CD8-positive, alpha-beta memory T cell (primary cell): ENCODE measurements around the gene CSE1L. TPM values are rescaled to one million over a fixed set of nuclear protein-coding genes. Genes with fewer than 3 reads are reported as not detected.
"Not testable (repeated sequence)": the region's sequence is repeated elsewhere in the genome, so short reads cannot be mapped to it uniquely, and the experiment has no call there.

ENCODE experiments used
- CTCF ChIA-PET: fragments of 350-600 bp; sonication (Branson Sonifier 250); formaldehyde crosslinking; loops from one replicate; lab custom pipeline; 2021; ENCODE audit warnings: antibody characterized with exemption; lab: Charles Lee
- POLR2A ChIA-PET: fragments of 350-600 bp; sonication (Branson Sonifier 250); formaldehyde crosslinking; loops from one replicate; lab custom pipeline; 2021; ENCODE audit warnings: antibody characterized with exemption; lab: Charles Lee
- DNase-seq, 5 donors: peaks; one replicate each; pipeline versions ENCODE4 v3.0.0 to v3.0.0-alpha.2; 2020 to 2022; ENCODE audit warnings: mixed read lengths in 1 of 5
- H3K27ac ChIP-seq: one replicate; pipeline ENCODE4 v1.7.0; 2013; ENCODE audit warnings: low read depth, mild to moderate bottlenecking, low read length, moderate library complexity
- H3K27me3 ChIP-seq: 2 replicates; pipeline ENCODE4 v1.7.0; 2013; ENCODE audit warnings: low read length, mild to moderate bottlenecking; ENCODE audit not compliant: insufficient read depth, poor library complexity, severe bottlenecking
- H3K36me3 ChIP-seq: 2 replicates; pipeline ENCODE4 v1.7.0; 2013; ENCODE audit warnings: mild to moderate bottlenecking, low read length, moderate library complexity; ENCODE audit not compliant: insufficient read depth
- H3K4me1 ChIP-seq: 2 replicates; pipeline ENCODE4 v1.7.0; 2013; ENCODE audit warnings: mild to moderate bottlenecking, low read length, moderate library complexity; ENCODE audit not compliant: insufficient read depth
- H3K4me3 ChIP-seq: 2 replicates; pipeline ENCODE4 v1.7.0; 2013; ENCODE audit warnings: mild to moderate bottlenecking, low read length
- H3K9me3 ChIP-seq: 2 replicates; pipeline ENCODE4 v1.7.0; 2013; ENCODE audit warnings: mild to moderate bottlenecking, low read length
- H3K27ac Mint-ChIP-seq, 8 donors: one replicate each; pipeline ENCODE4 v1.8.0; 2020 to 2021; ENCODE audit warnings: mixed read lengths in 8 of 8, mild to moderate bottlenecking in 6 of 8, inconsistent platforms in 3 of 8, moderate library complexity in 3 of 8
- H3K27me3 Mint-ChIP-seq, 2 donors: one replicate each; pipeline ENCODE4 v1.8.0; 2020 to 2021; ENCODE audit warnings: mixed read lengths in 2 of 2, mild to moderate bottlenecking in 1 of 2, moderate library complexity in 1 of 2
- H3K36me3 Mint-ChIP-seq, 3 donors: one replicate each; pipeline ENCODE4 v1.8.0; 2020 to 2021; ENCODE audit warnings: mixed read lengths in 3 of 3, inconsistent platforms in 1 of 3, mild to moderate bottlenecking in 1 of 3
- H3K4me1 Mint-ChIP-seq, 3 donors: one replicate each; pipeline ENCODE4 v1.8.0; 2020 to 2021; ENCODE audit warnings: mixed read lengths in 3 of 3, inconsistent platforms in 1 of 3, mild to moderate bottlenecking in 1 of 3
- H3K4me3 Mint-ChIP-seq, 7 donors: one replicate each; pipeline ENCODE4 v1.8.0; 2020 to 2021; ENCODE audit warnings: mixed read lengths in 7 of 7, mild to moderate bottlenecking in 6 of 7, moderate library complexity in 4 of 7, inconsistent platforms in 2 of 7
- H3K9me3 Mint-ChIP-seq, 5 donors: one replicate each; pipeline ENCODE4 v1.8.0; 2020 to 2022; ENCODE audit warnings: mixed read lengths in 5 of 5, mild to moderate bottlenecking in 3 of 5, moderate library complexity in 2 of 5, inconsistent platforms in 1 of 5
- polyA plus RNA-seq: library from polyadenylated mRNA; unstranded; fragments of 300-500 nt; fragmentation: Illumina TruSeq; gene quantifications from one replicate; pipeline ENCODE4 v1.2.3, GENCODE V29; 2021
- total RNA-seq, 2 experiments: library from RNA; stranded (reverse); gene quantifications; one replicate each; pipeline ENCODE4 v1.2.3, GENCODE V29; 2021

Gene CSE1L
- total and polyA plus RNA-seq, 3 experiments from 2014 or later, result 27.6 to 161 (median 158) TPM

DNA sequence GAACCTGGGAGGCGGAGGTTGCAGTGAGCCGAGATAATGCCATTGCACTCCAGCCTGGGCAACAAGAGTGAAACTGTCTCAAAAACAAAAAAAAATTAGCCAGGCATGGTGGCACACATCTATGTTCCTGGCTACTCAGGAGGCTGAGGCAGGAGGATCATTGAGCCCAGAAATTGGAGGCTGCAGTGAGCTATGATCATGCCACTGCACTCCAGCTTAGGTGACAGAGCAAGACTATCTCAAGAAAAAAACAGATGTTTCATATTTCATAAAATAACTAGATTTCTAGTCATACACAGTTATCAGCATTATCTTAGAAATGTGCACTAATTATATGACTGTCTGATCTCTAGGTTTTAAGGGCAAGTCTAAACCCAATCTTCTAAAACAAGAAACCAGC, 17.9 kb upstream of the CSE1L start:
- POLR2A ChIA-PET, H3K27ac Mint-ChIP-seq, H3K4me3 Mint-ChIP-seq, H3K27me3 Mint-ChIP-seq, H3K4me3 ChIP-seq, H3K4me1 ChIP-seq, H3K9me3 Mint-ChIP-seq, H3K4me1 Mint-ChIP-seq, H3K27ac ChIP-seq, H3K9me3 ChIP-seq, H3K27me3 ChIP-seq, DNase-seq: not testable (repeated sequence)
- CTCF ChIA-PET, result interaction anchor here (1.9 kb wide), 1 partner anchor 10 kb away, joined by 5 read pairs; no protein-coding TSS in a partner anchor
- peaks cover 33% of the 10 kb centered on the region for H3K36me3 ChIP-seq
- H3K36me3 Mint-ChIP-seq, result peaks cover 4 to 68% (median 16%) of the 10 kb centered on the region in 3 donors

DNA sequence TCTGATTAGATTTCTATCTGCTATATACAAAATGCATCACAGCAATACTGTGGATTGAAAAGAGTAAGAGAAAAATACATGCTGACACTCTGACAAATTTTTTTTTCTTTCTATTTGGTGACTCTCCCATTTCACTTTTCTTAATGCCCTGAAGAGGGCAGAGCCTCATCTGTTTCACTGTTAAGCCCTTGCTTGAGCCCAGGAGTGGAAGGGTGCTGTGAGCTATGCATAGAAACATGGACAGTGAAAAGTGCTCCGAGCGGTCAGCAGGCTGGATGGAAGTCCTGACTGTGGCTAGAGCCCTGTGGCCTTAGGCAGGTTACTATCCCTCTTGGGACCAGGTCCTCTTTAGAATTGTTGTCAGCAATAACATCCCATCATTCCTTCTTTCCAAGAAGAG, 17.4 kb upstream of the CSE1L start:
- H3K9me3 ChIP-seq, result no peaks in the 10 kb centered on the region
- H3K27ac ChIP-seq, result no peak overlapping the region
- peak overlapping the region in 1 of 8 donors; percentile 19 for H3K27ac Mint-ChIP-seq
- H3K36me3 Mint-ChIP-seq, result peaks cover 4 to 71% (median 18%) of the 10 kb centered on the region in 3 donors
- no peaks in the 10 kb centered on the region for H3K4me1 ChIP-seq
- no peaks in the 10 kb centered on the region for H3K27me3 ChIP-seq
- H3K27me3 Mint-ChIP-seq, result no peaks in the 10 kb centered on the region
- no peak overlapping the region for H3K4me3 Mint-ChIP-seq
- peaks cover 33% of the 10 kb centered on the region for H3K36me3 ChIP-seq
- no peak for DNase-seq
- no peaks in the 10 kb centered on the region for H3K4me1 Mint-ChIP-seq
- CTCF ChIA-PET, result interaction anchor here (0.7 to 1.4 kb wide), 2 partner anchors 17 to 189 kb away, joined by 3 read pairs; partner anchors contain the start of gene CSE1L
- H3K9me3 Mint-ChIP-seq, result no peaks in the 10 kb centered on the region
- POLR2A ChIA-PET, result no interaction called here
- H3K4me3 ChIP-seq, result no peak overlapping the region

DNA sequence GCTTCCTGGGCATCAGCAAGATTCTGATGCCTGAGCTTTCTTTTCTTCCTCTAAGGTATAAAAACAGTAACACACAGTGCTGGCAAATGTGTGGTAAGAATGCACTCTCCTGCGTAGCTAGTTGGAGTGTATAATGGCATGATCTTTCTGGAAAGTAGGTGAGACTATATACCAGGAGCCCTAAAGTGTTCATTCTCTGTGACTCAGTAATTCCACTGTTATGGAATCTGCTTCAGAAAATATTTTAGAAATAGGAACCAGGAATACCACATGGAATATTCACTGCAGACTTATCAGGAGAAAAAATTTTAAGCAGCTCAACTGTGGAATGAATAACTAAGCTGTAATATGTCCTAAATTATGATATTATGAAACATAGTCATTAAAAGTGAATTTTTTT, 16.9 kb upstream of the CSE1L start:
- POLR2A ChIA-PET, result no interaction called here
- H3K4me1 ChIP-seq, result no peaks in the 10 kb centered on the region
- Mint-ChIP-seq H3K27ac (no peak overlapping the region), H3K36me3 (peaks cover 4 to 72% (median 18%) of the 10 kb centered on the region in 3 donors), H3K9me3 (no peaks in the 10 kb centered on the region), H3K4me1 (no peaks in the 10 kb centered on the region), H3K27me3 (no peaks in the 10 kb centered on the region), H3K4me3 (no peak overlapping the region)
- H3K4me3 ChIP-seq, result no peak overlapping the region
- no peak overlapping the region for H3K27ac ChIP-seq
- H3K9me3 ChIP-seq, result no peaks in the 10 kb centered on the region
- H3K36me3 ChIP-seq, result peaks cover 33% of the 10 kb centered on the region
- DNase-seq, result no peak
- no peaks in the 10 kb centered on the region for H3K27me3 ChIP-seq
- CTCF ChIA-PET, result interaction anchor here (0.7 to 1.4 kb wide), 2 partner anchors 17 to 188 kb away, joined by 3 read pairs; partner anchors contain the start of gene CSE1L

DNA sequence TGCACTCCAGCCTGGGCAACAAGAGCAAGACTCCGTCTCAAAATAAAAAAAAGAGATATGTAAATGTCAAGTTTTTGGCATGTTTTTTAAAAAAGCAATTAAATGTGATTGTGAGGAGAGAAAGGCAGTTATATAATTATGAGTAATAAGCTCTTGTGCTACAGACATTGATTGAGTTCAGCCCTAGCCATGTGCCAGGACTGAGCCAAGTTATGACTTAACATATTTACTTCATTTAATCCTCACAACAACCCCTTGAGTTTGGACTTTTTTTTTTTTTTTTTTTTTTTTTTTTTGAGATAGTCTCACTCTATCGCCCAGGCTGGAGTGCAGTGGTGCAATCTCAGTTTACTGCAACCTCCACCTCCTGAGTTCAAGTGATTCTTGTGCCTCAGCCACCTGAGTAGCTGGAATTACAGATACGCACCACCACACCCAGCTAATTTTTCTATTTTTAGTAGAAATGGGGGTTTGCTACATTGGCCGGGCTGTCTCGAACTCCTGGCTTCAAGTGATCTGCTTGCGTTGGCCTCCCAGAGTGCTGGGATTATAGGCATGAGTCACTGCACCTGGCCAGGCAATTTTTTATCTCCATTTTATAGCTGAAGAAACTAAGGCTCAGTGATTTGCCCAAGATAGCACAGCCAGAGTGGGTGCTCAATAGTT, 15.0 kb upstream of the CSE1L start:
- Mint-ChIP-seq H3K4me3 (no peak overlapping the region), H3K36me3 (peaks cover 4 to 71% (median 14%) of the 10 kb centered on the region in 3 donors), H3K9me3 (no peaks in the 10 kb centered on the region), H3K27ac (no peak overlapping the region), H3K27me3 (no peaks in the 10 kb centered on the region), H3K4me1 (no peaks in the 10 kb centered on the region)
- Histone ChIP-seq H3K4me1 (no peaks in the 10 kb centered on the region), H3K27ac (no peak overlapping the region), H3K36me3 (peaks cover 25% of the 10 kb centered on the region), H3K9me3 (no peaks in the 10 kb centered on the region), H3K27me3 (no peaks in the 10 kb centered on the region), H3K4me3 (no peak overlapping the region)
- ChIA-PET POLR2A (no interaction called here), CTCF (interaction anchor here (1.1 kb wide), 1 partner anchor 185 kb away, joined by 3 read pairs; no protein-coding TSS in a partner anchor)
- no peak for DNase-seq

DNA sequence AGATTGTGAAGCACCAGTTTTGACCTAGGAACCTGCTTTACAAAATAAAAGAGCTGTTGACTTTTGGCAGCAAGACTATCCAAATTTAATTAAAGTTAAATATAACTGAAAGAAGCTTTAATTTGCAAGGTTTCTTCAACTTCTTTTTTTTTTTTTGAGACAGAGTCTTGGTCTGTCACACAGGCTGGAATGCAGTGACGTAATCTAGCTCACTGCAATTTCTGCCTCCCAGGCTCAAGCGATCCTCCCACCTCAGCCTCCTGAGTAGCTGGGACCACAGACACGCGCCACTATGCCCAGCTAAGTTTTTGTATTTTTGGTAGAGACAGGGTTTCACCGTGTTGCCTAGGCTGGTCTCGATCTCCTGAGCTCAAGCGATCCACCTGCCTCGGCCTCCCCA, 13.7 kb upstream of the CSE1L start:
- ChIA-PET POLR2A (interaction anchor here (0.6 kb wide), 1 partner anchor 469 kb away, joined by 3 read pairs; no protein-coding TSS in a partner anchor), CTCF (no interaction called here)
- Mint-ChIP-seq H3K27ac (peak overlapping the region in 1 of 8 donors; percentile 11), H3K9me3 (no peaks in the 10 kb centered on the region), H3K27me3 (no peaks in the 10 kb centered on the region), H3K4me3 (no peak overlapping the region), H3K36me3 (peaks cover 4 to 64% (median 14%) of the 10 kb centered on the region in 3 donors), H3K4me1 (peaks cover 0 to 6% (median 1%) of the 10 kb centered on the region in 3 donors)
- Histone ChIP-seq H3K9me3 (no peaks in the 10 kb centered on the region), H3K36me3 (peaks cover 25% of the 10 kb centered on the region), H3K4me3 (no peak overlapping the region), H3K27ac (no peak overlapping the region), H3K4me1 (peaks cover under 1% of the 10 kb centered on the region), H3K27me3 (no peaks in the 10 kb centered on the region)
- DNase-seq, result no peak

DNA sequence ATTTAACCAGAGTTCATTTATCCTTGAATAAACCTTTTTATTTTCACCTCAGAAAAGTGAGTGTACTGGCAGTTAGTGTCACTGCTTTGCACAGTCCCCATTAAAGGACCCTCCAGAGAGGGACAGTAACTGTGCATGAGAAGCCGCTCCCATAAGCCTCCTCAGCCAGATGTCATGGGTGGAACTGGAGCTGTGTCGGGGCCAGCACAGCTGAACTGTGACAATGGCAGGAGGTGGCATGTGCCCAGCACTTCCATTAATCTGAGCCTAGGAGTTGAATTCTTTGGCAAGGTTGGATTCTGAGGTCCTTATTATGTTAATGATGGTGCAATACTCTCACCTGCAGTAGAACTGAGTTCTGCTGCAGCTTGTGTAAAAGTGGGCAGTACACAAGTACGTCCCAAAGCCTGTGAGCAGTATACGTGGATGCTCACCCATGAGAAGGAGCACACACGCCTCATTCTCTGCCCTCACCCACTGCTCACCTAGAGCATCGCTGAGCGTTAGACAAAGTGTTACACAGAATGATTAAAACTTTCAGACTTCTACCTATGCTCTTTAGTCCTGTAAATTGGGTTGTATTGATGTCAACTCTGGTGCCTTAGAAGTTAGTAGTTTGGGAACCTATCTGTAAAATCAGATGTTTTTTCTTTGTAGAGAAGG, 11.9 kb upstream of the CSE1L start:
- ChIA-PET CTCF (no interaction called here), POLR2A (no interaction called here)
- H3K9me3 ChIP-seq, result no peaks in the 10 kb centered on the region
- H3K9me3 Mint-ChIP-seq, result no peaks in the 10 kb centered on the region
- peak overlapping the region in 1 of 8 donors; percentile 42 for H3K27ac Mint-ChIP-seq
- H3K27me3 Mint-ChIP-seq, result no peaks in the 10 kb centered on the region
- no peak for DNase-seq
- H3K4me1 ChIP-seq, result peaks cover 15% of the 10 kb centered on the region
- H3K36me3 Mint-ChIP-seq, result peaks cover 0 to 48% (median 10%) of the 10 kb centered on the region in 3 donors
- H3K27ac ChIP-seq, result no peak overlapping the region
- peaks cover 9 to 19% (median 13%) of the 10 kb centered on the region in 3 donors for H3K4me1 Mint-ChIP-seq
- no peak overlapping the region for H3K4me3 Mint-ChIP-seq
- peaks cover 15% of the 10 kb centered on the region for H3K36me3 ChIP-seq
- H3K4me3 ChIP-seq, result no peak overlapping the region
- no peaks in the 10 kb centered on the region for H3K27me3 ChIP-seq

DNA sequence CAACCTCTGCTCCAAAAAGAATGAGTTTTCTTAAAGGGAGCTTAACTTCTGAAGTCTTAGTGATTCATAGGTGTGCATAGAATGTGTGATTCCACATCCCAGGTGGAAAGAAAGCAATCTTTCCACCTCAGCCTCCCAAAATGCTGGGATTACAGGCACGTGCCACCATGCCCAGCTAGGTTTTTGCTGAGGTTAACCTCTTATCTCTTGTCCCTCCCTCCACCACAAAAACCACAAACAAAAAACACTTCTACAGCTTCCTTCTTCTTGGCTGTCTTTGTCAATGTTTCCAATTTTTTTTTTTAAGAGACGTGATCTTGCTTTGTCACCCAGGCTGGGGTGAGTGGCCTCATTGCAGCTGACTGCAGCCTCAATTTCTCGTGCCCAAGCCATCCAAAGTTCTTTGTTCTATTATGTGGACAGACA, 8.1 kb upstream of the CSE1L start:
- Histone ChIP-seq H3K27ac (no peak overlapping the region), H3K9me3 (no peaks in the 10 kb centered on the region), H3K4me3 (no peak overlapping the region), H3K36me3 (peaks cover 3% of the 10 kb centered on the region), H3K27me3 (no peaks in the 10 kb centered on the region), H3K4me1 (peaks cover 15% of the 10 kb centered on the region)
- Mint-ChIP-seq H3K4me1 (peaks cover 11 to 25% (median 18%) of the 10 kb centered on the region in 3 donors), H3K27me3 (no peaks in the 10 kb centered on the region), H3K36me3 (peaks cover 0 to 28% (median 4%) of the 10 kb centered on the region in 3 donors), H3K9me3 (no peaks in the 10 kb centered on the region), H3K4me3 (peak overlapping the region in 5 of 7 donors; percentile 8 to 72 (median 49)), H3K27ac (peak overlapping the region; percentile 41 to 92 (median 81))
- ChIA-PET CTCF (interaction anchor here (1.1 to 1.7 kb wide), 3 partner anchors 9 to 11 kb away, joined by 3 to 5 read pairs (median 3); no protein-coding TSS in a partner anchor), POLR2A (interaction anchor here (1.5 kb wide), 1 partner anchor 9 kb away, joined by 5 read pairs; the partner anchor contains the start of gene CSE1L)
- DNase-seq, result peak in 2 of 5 donors; percentile 10 to 29

DNA sequence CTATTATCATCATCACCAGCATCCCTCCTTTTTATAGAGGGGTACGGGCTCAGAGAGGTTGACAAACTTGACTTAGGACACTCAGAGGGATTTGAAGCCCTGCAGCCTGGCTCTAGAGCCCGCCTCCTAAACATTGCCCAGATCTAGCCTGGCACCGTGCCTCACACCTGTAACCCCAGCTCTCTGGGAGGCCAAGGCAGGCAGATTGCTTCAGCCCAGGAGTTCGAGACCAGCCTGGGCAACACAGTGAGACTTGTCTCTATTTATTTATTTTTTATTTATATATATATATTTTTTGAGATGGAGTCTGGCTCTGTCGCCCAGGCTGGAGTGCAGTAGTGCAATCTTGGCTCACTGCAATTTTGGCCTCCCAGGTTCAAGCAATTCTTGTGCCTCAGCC, 6.3 kb upstream of the CSE1L start:
- H3K36me3 Mint-ChIP-seq, result peaks cover 0 to 9% (median 0%) of the 10 kb centered on the region in 3 donors
- H3K4me3 ChIP-seq, result no peak overlapping the region
- no peaks in the 10 kb centered on the region for H3K9me3 ChIP-seq
- DNase-seq, result no peak
- peaks cover 15% of the 10 kb centered on the region for H3K4me1 ChIP-seq
- ChIA-PET POLR2A (no interaction called here), CTCF (no interaction called here)
- peak overlapping the region in 2 of 8 donors; percentile 52 to 81 for H3K27ac Mint-ChIP-seq
- no peaks in the 10 kb centered on the region for H3K27me3 Mint-ChIP-seq
- peaks cover 11 to 28% (median 18%) of the 10 kb centered on the region in 3 donors for H3K4me1 Mint-ChIP-seq
- H3K27ac ChIP-seq, result no peak overlapping the region
- H3K27me3 ChIP-seq, result no peaks in the 10 kb centered on the region
- peak overlapping the region in 1 of 7 donors; percentile 50 for H3K4me3 Mint-ChIP-seq
- H3K9me3 Mint-ChIP-seq, result no peaks in the 10 kb centered on the region
- no peaks in the 10 kb centered on the region for H3K36me3 ChIP-seq
